CD4-positive, alpha-beta T cell treated with Interleukin-15 for 1 hour (primary cell): Measurements from ENCODE around the gene SKIDA1.

Source experiments
- DNase-seq: peaks from one replicate; pipeline ENCODE4 v3.0.0-alpha.2; 2020

The SKIDA1 gene

GRCh38 chr10:21473541-21473940 is 51.9 kb downstream of the SKIDA1 start:
- no peak for DNase-seq

- no peak for DNase-seq
These were observed 52.3 kb downstream of the SKIDA1 start for GRCh38 chr10:21473135-21473534.

- no peak for DNase-seq
These were observed 57.4 kb downstream of the SKIDA1 start for GRCh38 chr10:21468086-21468485.

- no peak for DNase-seq
These were observed 57.8 kb downstream of the SKIDA1 start for GRCh38 chr10:21467633-21468032.

- DNase-seq, result no peak
These were observed 61.3 kb downstream of the SKIDA1 start for GRCh38 chr10:21464134-21464533.
